PC-3 (cell line): ENCODE measurements around the gene BCAS2. TPM values are rescaled to one million over a fixed set of nuclear protein-coding genes. Genes with fewer than 3 reads are reported as not detected.

Source experiments
- ATAC-seq: fragments of 200-7000 bp; cut with Tn5 transposase; 2 replicates; pipeline ENCODE4 v1.9.1; 2020; ENCODE audit warnings: mild to moderate bottlenecking, moderate library complexity
- BruUV-seq: library from RNA; stranded (reverse); fragments of 400-500 nt; replicated peaks from 2 replicates; lab custom pipeline; 2021; lab: Mats Ljungman, UMichigan
- CTCF ChIA-PET: fragments of 300-600 bp; sonication (Branson Sonifier 250); formaldehyde crosslinking; loops from one replicate; lab custom pipeline; 2022; ENCODE audit warnings: antibody characterized with exemption; lab: Charles Lee
- POLR2A ChIA-PET: fragments of 300-600 bp; sonication (Branson Sonifier 250); formaldehyde crosslinking; loops from one replicate; lab custom pipeline; 2022; ENCODE audit warnings: antibody characterized with exemption; ENCODE audit not compliant: unreplicated experiment; lab: Charles Lee
- DNase-seq: peaks from one replicate; pipeline ENCODE4 v3.0.0-alpha.2; 2015
- H2AFZ ChIP-seq: fragments of 300-600 bp; sonication (generic); 2 replicates; pipeline ENCODE4 v1.6.0; 2016; ENCODE audit warnings: antibody characterized with exemption, low read length
- H3F3A ChIP-seq: fragments of 300-600 bp; sonication (generic); one replicate; pipeline ENCODE4 v1.6.0; 2017; ENCODE audit warnings: antibody characterized with exemption, low read length, control low read depth, mild to moderate bottlenecking; ENCODE audit not compliant: unreplicated experiment
- H3K27ac ChIP-seq: fragments of 300-600 bp; sonication (generic); 2 replicates; pipeline ENCODE4 v1.5.1; 2016; ENCODE audit warnings: mild to moderate bottlenecking, low read length
- H3K27me3 ChIP-seq: fragments of 300-600 bp; sonication (generic); 2 replicates; pipeline ENCODE4 v1.6.1; 2016; ENCODE audit warnings: low read length, mixed read lengths
- H3K36me3 ChIP-seq: fragments of 300-600 bp; sonication (generic); 2 replicates; pipeline ENCODE4 v1.6.1; 2016; ENCODE audit warnings: low read depth, mixed run types, low read length, mixed read lengths
- H3K4me1 ChIP-seq: fragments of 300-600 bp; sonication (generic); 2 replicates; pipeline ENCODE4 v1.5.1; 2016; ENCODE audit warnings: low read length; ENCODE audit not compliant: insufficient read depth
- H3K4me2 ChIP-seq: fragments of 300-600 bp; sonication (generic); 2 replicates; pipeline ENCODE4 v1.6.0; 2016; ENCODE audit warnings: low read length
- H3K4me3 ChIP-seq: fragments of 300-600 bp; sonication (generic); 2 replicates; pipeline ENCODE4 v1.5.1; 2016; ENCODE audit warnings: mild to moderate bottlenecking, low read length, mixed read lengths
- H3K79me2 ChIP-seq: fragments of 300-600 bp; sonication (generic); 2 replicates; pipeline ENCODE4 v1.6.1; 2017; ENCODE audit warnings: low read length, mixed read lengths
- H3K9ac ChIP-seq: fragments of 300-600 bp; sonication (generic); 2 replicates; pipeline ENCODE4 v1.6.0; 2016; ENCODE audit warnings: mild to moderate bottlenecking, low read length
- H3K9me2 ChIP-seq: fragments of 300-600 bp; sonication (generic); replicated peaks from 2 replicates; pipeline ENCODE4 v1.6.1; 2016; ENCODE audit warnings: mixed run types, low read length, mixed read lengths
- H3K9me3 ChIP-seq: fragments of 300-600 bp; sonication (generic); 2 replicates; pipeline ENCODE4 v1.6.1; 2016; ENCODE audit warnings: low read length, mixed read lengths
- H4K20me1 ChIP-seq: fragments of 300-600 bp; sonication (generic); 2 replicates; pipeline ENCODE4 v1.6.1; 2016; ENCODE audit warnings: low read length, mixed read lengths
- CTCF ChIP-seq: fragments of 300-600 bp; sonication (generic); conservative IDR thresholded peaks from 2 replicates; pipeline ENCODE4 v1.5.1; 2017; ENCODE audit warnings: antibody characterized with exemption, low read depth, mild to moderate bottlenecking, low read length
- EZH2 ChIP-seq: fragments of 300-600 bp; sonication (generic); IDR thresholded peaks from one replicate; pipeline ENCODE4 v1.6.1; 2017; ENCODE audit warnings: antibody characterized with exemption, mild to moderate bottlenecking, low read length; ENCODE audit not compliant: unreplicated experiment
- EZH2phosphoT487 ChIP-seq: fragments of 300-600 bp; sonication (generic); IDR thresholded peaks from 2 replicates; pipeline ENCODE4 v1.6.1; 2018; ENCODE audit warnings: mild to moderate bottlenecking, antibody characterized with exemption, low read length, borderline replicate concordance
- intact Hi-C: fragments of 100-400 bp; cut with micrococcal nuclease; formaldehyde crosslinking; loops from 2 replicates; pipeline ENCODE4 v1.9.0; 2023
- total RNA-seq: library from RNA; depleted of rRNA; stranded (reverse); fragments of >200 nt; gene quantifications from 2 replicates; pipeline ENCODE4 v1.2.3, GENCODE V29; 2014

BCAS2 gene
- total RNA-seq, 1 experiment from 2014 or later = 70.1 TPM

GRCh38 chr1:114540272-114540671 lies 41.1 kb downstream of the BCAS2 start:
- Histone ChIP-seq H3K4me2 (peak overlapping the region; percentile 25; the same call in 1 of the 2 replicates), H3K79me2 (no peaks in the 10 kb centered on the region), H3K4me1 (peaks cover 8% of the 10 kb centered on the region; the same call in 1 of the 2 replicates), H3K9ac (no peak overlapping the region), H3F3A (no peaks in the 10 kb centered on the region), H3K9me2 (no peaks in the 10 kb centered on the region), H4K20me1 (no peaks in the 10 kb centered on the region), H3K36me3 (no peaks in the 10 kb centered on the region), H3K27ac (no peak overlapping the region), H3K9me3 (no peaks in the 10 kb centered on the region), H2AFZ (no peak overlapping the region), H3K27me3 (no peaks in the 10 kb centered on the region), H3K4me3 (no peak overlapping the region)
- POLR2A ChIA-PET = interaction anchor here (0.5 to 0.7 kb wide), 2 partner anchors 92 to 223 kb away, joined by 3 to 5 read pairs; no protein-coding TSS in a partner anchor
- ATAC-seq = peak; percentile 68
- BruUV-seq = no TSS peak
- peak; percentile 35 for DNase-seq
- TF ChIP-seq EZH2phosphoT487 (no peak), CTCF (no peak), EZH2 (no peak)
- intact Hi-C loops = no loop called here
- CTCF ChIA-PET = no interaction called here

GRCh38 chr1:114536043-114536442 lies 45.4 kb downstream of the BCAS2 start:
- POLR2A ChIA-PET = no interaction called here
- intact Hi-C loops = no loop called here
- CTCF ChIA-PET = no interaction called here
- TF ChIP-seq EZH2 = no peak
- no peak for TF ChIP-seq EZH2phosphoT487
- no peak for TF ChIP-seq CTCF
- no TSS peak for BruUV-seq
- no peak overlapping the region for H3K27ac ChIP-seq
- no peaks in the 10 kb centered on the region for H4K20me1 ChIP-seq
- no peaks in the 10 kb centered on the region for H3K79me2 ChIP-seq
- ATAC-seq = no peak
- no peaks in the 10 kb centered on the region for H3K27me3 ChIP-seq
- H3K4me2 ChIP-seq = no peak overlapping the region
- peaks cover 8% of the 10 kb centered on the region; the same call in 1 of the 2 replicates for H3K4me1 ChIP-seq
- no peak for DNase-seq
- no peaks in the 10 kb centered on the region for H3F3A ChIP-seq
- no peaks in the 10 kb centered on the region for H3K9me3 ChIP-seq
- H3K9ac ChIP-seq = no peak overlapping the region
- H2AFZ ChIP-seq = no peak overlapping the region
- H3K4me3 ChIP-seq = no peak overlapping the region
- H3K9me2 ChIP-seq = no peaks in the 10 kb centered on the region
- no peaks in the 10 kb centered on the region for H3K36me3 ChIP-seq

- Histone ChIP-seq H3K4me2 (no peak overlapping the region), H3K27ac (no peak overlapping the region), H3K27me3 (no peaks in the 10 kb centered on the region), H3K4me3 (no peak overlapping the region), H3K4me1 (peaks cover 4% of the 10 kb centered on the region; the same call in 1 of the 2 replicates), H3K79me2 (no peaks in the 10 kb centered on the region), H3K9me3 (no peaks in the 10 kb centered on the region), H3K9ac (no peak overlapping the region), H2AFZ (no peak overlapping the region), H4K20me1 (no peaks in the 10 kb centered on the region), H3K36me3 (no peaks in the 10 kb centered on the region), H3F3A (no peaks in the 10 kb centered on the region), H3K9me2 (no peaks in the 10 kb centered on the region)
- ATAC-seq (no peak), DNase-seq (no peak)
- no TSS peak for BruUV-seq
- POLR2A ChIA-PET = no interaction called here
- CTCF ChIA-PET = no interaction called here
- TF ChIP-seq CTCF (no peak), EZH2 (no peak), EZH2phosphoT487 (no peak)
- intact Hi-C loops = no loop called here
Observed at GRCh38 chr1:114535401-114535800, 46.0 kb downstream of the BCAS2 start.
